A549 treated with RU486 at 1 μM for 4 hours (cell line): ENCODE results near the gene NMS. TPM values are rescaled to one million over a fixed set of nuclear protein-coding genes. Genes with fewer than 3 reads are reported as not detected.

Experiments used
- total RNA-seq: library from RNA; stranded (reverse); fragments of 200-300 nt; extraction: Qiagen RNA extraction; gene quantifications from 5 replicates; pipeline ENCODE4 v1.2.3, GENCODE V29; 2022; ENCODE audit warnings: low read depth

Gene NMS, protein sequence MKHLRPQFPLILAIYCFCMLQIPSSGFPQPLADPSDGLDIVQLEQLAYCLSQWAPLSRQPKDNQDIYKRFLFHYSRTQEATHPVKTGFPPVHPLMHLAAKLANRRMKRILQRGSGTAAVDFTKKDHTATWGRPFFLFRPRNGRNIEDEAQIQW
- not detected in 5 replicates for total RNA-seq

DNA sequence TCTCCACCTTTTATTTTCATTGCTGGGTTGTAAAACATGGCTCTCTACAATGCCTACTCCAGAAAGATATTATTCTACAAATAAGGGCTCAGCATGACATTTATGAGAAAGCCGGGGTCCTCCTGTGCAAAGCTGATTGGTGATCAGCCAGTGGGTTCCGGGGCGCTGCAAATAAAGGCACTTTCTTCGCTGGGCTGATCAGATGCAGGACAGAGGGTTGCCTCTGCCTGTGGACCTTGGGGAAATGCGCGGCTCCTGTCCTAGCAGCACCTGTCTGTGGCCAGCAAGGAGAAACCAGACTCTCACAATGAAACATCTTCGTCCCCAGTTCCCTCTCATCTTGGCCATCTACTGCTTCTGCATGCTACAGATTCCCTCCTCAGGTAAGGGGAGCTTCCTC lies at the start of gene NMS:
NMS (plus strand) TSS at position 301 of the 400 bp plus-strand sequence; CDS start at position 308, 7 bp downstream.

Other genes with a start within 250 kb of the NMS start
- gene LONRF2, start 148.0 kb upstream of the NMS start, total RNA-seq: 2.8 to 4.1 TPM (median 3.3 TPM) in 5 replicates
- 16.2 to 17.4 TPM (median 16.7 TPM) in 5 replicates for gene CHST10, start 52.8 kb upstream of the NMS start, total RNA-seq
- gene PDCL3, start 92.5 kb downstream of the NMS start, total RNA-seq: 37.0 to 51.1 TPM (median 39.7 TPM) in 5 replicates